Measurements from ENCODE around the gene LMAN1. TPM values are rescaled to one million over a fixed set of nuclear protein-coding genes. Genes with fewer than 3 reads are reported as not detected.

Gene LMAN1
- total and polyA plus RNA-seq, 5 experiments from 2014 or later, result 27.5 to 52.5 (median 38.4) TPM

GRCh38 chr18:59318460-59319050, 40.5 kb downstream of the LMAN1 start, which contains the start of gene CPLX4:
TSS of gene CPLX4 (minus strand) at chr18:59318649. CDS start at chr18:59318462, 187 bp downstream.
- no peak for ATAC-seq
- POLR2A ChIA-PET, result no interaction called here
- DNase-seq, result no peak
- no peaks in the 10 kb centered on the region for H3K9me3 Mint-ChIP-seq
- no peaks in the 10 kb centered on the region for H3K4me1 Mint-ChIP-seq
- H3K27me3 Mint-ChIP-seq, result peaks cover 11 to 15% (median 14%) of the 10 kb centered on the region in 5 donors
- no peak within 1 kb of the TSS for H3K27ac Mint-ChIP-seq
- H3K4me3 Mint-ChIP-seq, result no peak within 1 kb of the TSS
- no peaks in the 10 kb centered on the region for H3K36me3 Mint-ChIP-seq

GRCh38 chr18:59311631-59312030, 47.4 kb downstream of the LMAN1 start:
- ATAC-seq (no peak), DNase-seq (no peak)
- H3K4me3 Mint-ChIP-seq, result no peak overlapping the region
- POLR2A ChIA-PET, result no interaction called here
- H3K4me1 Mint-ChIP-seq, result peaks cover 0 to 7% (median under 1%) of the 10 kb centered on the region in 4 donors
- H3K27me3 Mint-ChIP-seq, result peaks cover 24 to 49% (median 44%) of the 10 kb centered on the region in 5 donors
- H3K9me3 Mint-ChIP-seq, result no peaks in the 10 kb centered on the region
- H3K27ac Mint-ChIP-seq, result no peak overlapping the region
- no peaks in the 10 kb centered on the region for H3K36me3 Mint-ChIP-seq

GRCh38 chr18:59308938-59309260, 50.2 kb downstream of the LMAN1 start:
- no peak for DNase-seq

GRCh38 chr18:59308248-59308937, 50.7 kb downstream of the LMAN1 start:
- peak; percentile 82 to 93 for ATAC-seq
- Mint-ChIP-seq H3K9me3 (no peaks in the 10 kb centered on the region), H3K27me3 (peaks cover 23 to 64% (median 55%) of the 10 kb centered on the region in 5 donors), H3K27ac (no peak overlapping the region), H3K36me3 (no peaks in the 10 kb centered on the region), H3K4me3 (peak overlapping the region; percentile 5 to 71 (median 62)), H3K4me1 (peaks cover 0 to 7% (median under 1%) of the 10 kb centered on the region in 4 donors)
- peak; percentile 21 to 66 (median 55) for DNase-seq
- POLR2A ChIA-PET, result interaction anchor here (0.7 kb wide), 2 partner anchors 94 to 964 kb away, joined by 3 to 6 read pairs; no protein-coding TSS in a partner anchor

More at GRCh38 chr18:59308938-59309260, 50.2 kb downstream of the LMAN1 start:
- ATAC-seq, result no peak
- Mint-ChIP-seq H3K27me3 (peaks cover 23 to 65% (median 55%) of the 10 kb centered on the region in 5 donors), H3K9me3 (no peaks in the 10 kb centered on the region), H3K36me3 (no peaks in the 10 kb centered on the region), H3K4me3 (peak overlapping the region in 7 of 10 donors; percentile 48 to 71 (median 62)), H3K4me1 (peaks cover 0 to 7% (median under 1%) of the 10 kb centered on the region in 4 donors), H3K27ac (no peak overlapping the region)
- POLR2A ChIA-PET, result no interaction called here

GRCh38 chr18:59306640-59307039, 52.4 kb downstream of the LMAN1 start:
- POLR2A ChIA-PET, result no interaction called here
- DNase-seq (no peak), ATAC-seq (no peak)
- H3K36me3 Mint-ChIP-seq, result no peaks in the 10 kb centered on the region
- H3K9me3 Mint-ChIP-seq, result no peaks in the 10 kb centered on the region
- H3K4me1 Mint-ChIP-seq, result peaks cover 0 to 7% (median under 1%) of the 10 kb centered on the region in 4 donors
- peaks cover 21 to 51% (median 50%) of the 10 kb centered on the region in 5 donors for H3K27me3 Mint-ChIP-seq
- H3K27ac Mint-ChIP-seq, result no peak overlapping the region
- no peak overlapping the region for H3K4me3 Mint-ChIP-seq

GRCh38 chr18:59305295-59305694, 53.8 kb downstream of the LMAN1 start:
- POLR2A ChIA-PET, result no interaction called here
- H3K4me3 Mint-ChIP-seq, result no peak overlapping the region
- H3K27ac Mint-ChIP-seq, result no peak overlapping the region
- H3K4me1 Mint-ChIP-seq, result peaks cover 0 to 7% (median under 1%) of the 10 kb centered on the region in 4 donors
- no peak for ATAC-seq
- no peaks in the 10 kb centered on the region for H3K36me3 Mint-ChIP-seq
- H3K27me3 Mint-ChIP-seq, result peaks cover 14 to 46% (median 38%) of the 10 kb centered on the region in 5 donors
- DNase-seq, result no peak
- H3K9me3 Mint-ChIP-seq, result no peaks in the 10 kb centered on the region

- DNase-seq (no peak), ATAC-seq (no peak)
- Mint-ChIP-seq H3K27me3 (peaks cover 10 to 46% (median 32%) of the 10 kb centered on the region in 5 donors), H3K4me1 (peaks cover 0 to 6% (median under 1%) of the 10 kb centered on the region in 4 donors), H3K36me3 (no peaks in the 10 kb centered on the region), H3K4me3 (no peak overlapping the region), H3K9me3 (no peaks in the 10 kb centered on the region), H3K27ac (no peak overlapping the region)
- POLR2A ChIA-PET, result no interaction called here
Observed at GRCh38 chr18:59303656-59304195, 55.3 kb downstream of the LMAN1 start.

- Mint-ChIP-seq H3K9me3 (no peaks in the 10 kb centered on the region), H3K4me1 (no peaks in the 10 kb centered on the region), H3K4me3 (no peak overlapping the region), H3K27ac (peak overlapping the region in 1 of 10 donors; percentile 10), H3K27me3 (peaks cover 13 to 47% (median 29%) of the 10 kb centered on the region in 5 donors), H3K36me3 (no peaks in the 10 kb centered on the region)
- no peak for DNase-seq
- no peak for ATAC-seq
- POLR2A ChIA-PET, result no interaction called here
Observed at GRCh38 chr18:59303006-59303405, 56.1 kb downstream of the LMAN1 start.

GRCh38 chr18:59301929-59302328, 57.1 kb downstream of the LMAN1 start:
- POLR2A ChIA-PET, result no interaction called here

GRCh38 chr18:59300676-59301285, 58.3 kb downstream of the LMAN1 start:
- H3K27ac Mint-ChIP-seq, result no peak overlapping the region
- POLR2A ChIA-PET, result no interaction called here
- peaks cover 11 to 28% (median 17%) of the 10 kb centered on the region in 5 donors for H3K27me3 Mint-ChIP-seq
- DNase-seq (no peak), ATAC-seq (no peak)
- no peak overlapping the region for H3K4me3 Mint-ChIP-seq
- no peaks in the 10 kb centered on the region for H3K9me3 Mint-ChIP-seq
- H3K36me3 Mint-ChIP-seq, result no peaks in the 10 kb centered on the region
- no peaks in the 10 kb centered on the region for H3K4me1 Mint-ChIP-seq

More at GRCh38 chr18:59301929-59302328, 57.1 kb downstream of the LMAN1 start:
- no peaks in the 10 kb centered on the region for H3K36me3 Mint-ChIP-seq
- DNase-seq (no peak), ATAC-seq (no peak)
- H3K27me3 Mint-ChIP-seq, result peaks cover 13 to 39% (median 24%) of the 10 kb centered on the region in 5 donors
- H3K4me3 Mint-ChIP-seq, result no peak overlapping the region
- H3K4me1 Mint-ChIP-seq, result no peaks in the 10 kb centered on the region
- H3K9me3 Mint-ChIP-seq, result no peaks in the 10 kb centered on the region
- no peak overlapping the region for H3K27ac Mint-ChIP-seq

- Mint-ChIP-seq H3K27ac (no peak overlapping the region), H3K4me3 (no peak overlapping the region), H3K27me3 (peaks cover 13 to 28% (median 18%) of the 10 kb centered on the region in 5 donors), H3K36me3 (no peaks in the 10 kb centered on the region), H3K9me3 (no peaks in the 10 kb centered on the region), H3K4me1 (no peaks in the 10 kb centered on the region)
- no peak for ATAC-seq
- POLR2A ChIA-PET, result no interaction called here
- no peak for DNase-seq
Observed at GRCh38 chr18:59298871-59299270, 60.2 kb downstream of the LMAN1 start.

- POLR2A ChIA-PET, result no interaction called here
- Mint-ChIP-seq H3K4me1 (no peaks in the 10 kb centered on the region), H3K27me3 (peaks cover 20 to 37% (median 30%) of the 10 kb centered on the region in 5 donors), H3K4me3 (no peak overlapping the region), H3K9me3 (peaks cover 0 to 3% (median 0%) of the 10 kb centered on the region in 9 donors), H3K36me3 (no peaks in the 10 kb centered on the region), H3K27ac (peak overlapping the region in 1 of 10 donors; percentile 81)
- no peak for DNase-seq
- ATAC-seq, result no peak
Observed at GRCh38 chr18:59293317-59293716, 65.7 kb downstream of the LMAN1 start.

GRCh38 chr18:59286341-59286740, 72.7 kb downstream of the LMAN1 start:
- H3K4me1 Mint-ChIP-seq, result no peaks in the 10 kb centered on the region
- DNase-seq (no peak), ATAC-seq (no peak)
- H3K27me3 Mint-ChIP-seq, result peaks cover 31 to 46% (median 37%) of the 10 kb centered on the region in 5 donors
- POLR2A ChIA-PET, result no interaction called here
- peaks cover 0 to 3% (median 0%) of the 10 kb centered on the region in 9 donors for H3K9me3 Mint-ChIP-seq
- no peak overlapping the region for H3K4me3 Mint-ChIP-seq
- H3K27ac Mint-ChIP-seq, result no peak overlapping the region
- no peaks in the 10 kb centered on the region for H3K36me3 Mint-ChIP-seq

Measured in naive thymus-derived CD8-positive, alpha-beta T cell (primary cell).